Stimulated activated CD4-positive, alpha-beta T cell treated with anti-CD3 and anti-CD28 coated beads, Interleukin-1b, Interleukin-23, amount 100 ng/mL, for 48 hours (primary cell): ENCODE data around the gene RABGEF1.
"Not testable (repeated sequence)": the region's sequence is repeated elsewhere in the genome, so short reads cannot be mapped to it uniquely, and the experiment has no call there.

Experiments
- DNase-seq: peaks from one replicate; pipeline ENCODE4 v3.0.0-alpha.2; 2020

RABGEF1 gene

DNA sequence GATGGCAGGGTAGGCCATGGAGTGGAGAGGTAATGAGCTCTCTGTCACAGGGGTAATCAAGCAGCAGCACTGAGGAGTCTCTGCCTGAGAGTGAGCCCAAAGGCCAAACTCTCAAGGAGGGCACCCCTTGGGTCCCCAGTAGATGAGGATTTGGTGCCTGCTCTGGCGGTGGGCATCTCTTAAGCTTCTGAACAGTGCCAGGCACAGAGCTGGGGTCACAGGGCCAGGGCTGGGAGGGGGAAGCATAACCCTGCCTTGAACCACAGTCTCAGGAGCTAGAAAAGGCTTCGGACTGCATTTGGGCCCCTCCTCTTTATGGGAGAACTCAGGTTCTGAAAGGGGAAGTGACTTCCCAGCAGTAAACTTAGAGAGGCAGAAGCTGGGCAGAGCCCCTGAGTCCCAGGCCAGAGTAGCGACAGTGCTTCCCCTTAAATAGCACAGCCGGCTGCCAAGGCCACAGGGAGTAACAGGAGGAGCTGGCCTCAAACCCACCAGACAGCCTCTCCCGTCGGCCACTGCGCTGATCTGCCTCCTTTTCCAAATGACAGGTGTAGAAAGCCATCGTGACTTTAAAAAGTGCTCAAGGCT lies 76.8 kb downstream of the RABGEF1 start:
- DNase-seq = not testable (repeated sequence)

DNA sequence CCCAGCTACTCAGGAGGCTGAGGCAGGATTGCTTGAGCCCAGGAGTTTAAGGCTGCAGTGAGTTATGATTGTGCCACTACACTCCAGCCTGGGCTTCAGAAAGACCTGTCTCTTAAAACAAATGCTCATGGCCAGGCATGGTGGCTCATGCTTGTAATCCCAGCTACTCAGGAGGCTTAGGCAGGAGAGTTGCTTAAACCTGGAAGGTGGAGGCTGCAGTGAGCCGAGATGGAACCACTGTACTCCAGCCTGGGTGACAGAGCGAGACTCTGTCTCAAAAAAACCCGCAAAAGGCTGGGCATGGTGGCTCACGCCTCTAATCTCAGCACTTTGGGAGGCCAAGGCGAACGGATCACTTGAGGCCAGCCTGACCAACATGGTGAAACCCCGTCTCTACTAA lies 77.4 kb downstream of the RABGEF1 start:
- not testable (repeated sequence) for DNase-seq

DNA sequence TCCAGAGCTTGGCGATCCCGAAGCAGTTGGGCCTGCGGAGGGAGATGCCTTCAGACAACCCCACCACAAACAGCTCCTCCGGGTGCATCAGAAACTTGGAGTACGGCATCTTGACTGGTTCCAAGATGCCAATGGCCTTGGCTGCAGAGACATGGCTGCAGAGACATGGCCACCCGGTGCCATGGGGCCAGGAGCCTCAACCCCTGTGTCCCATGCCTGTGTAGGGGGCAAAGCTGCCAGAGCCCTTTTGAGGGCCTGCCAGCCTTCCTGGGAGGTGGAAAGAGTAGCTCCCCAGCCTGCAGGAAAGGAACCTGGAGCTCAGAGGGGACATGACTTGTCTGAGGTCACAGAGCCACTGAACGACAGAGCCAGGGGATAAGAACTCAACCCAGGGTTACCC lies 83.5 kb downstream of the RABGEF1 start:
- no peak for DNase-seq

DNA sequence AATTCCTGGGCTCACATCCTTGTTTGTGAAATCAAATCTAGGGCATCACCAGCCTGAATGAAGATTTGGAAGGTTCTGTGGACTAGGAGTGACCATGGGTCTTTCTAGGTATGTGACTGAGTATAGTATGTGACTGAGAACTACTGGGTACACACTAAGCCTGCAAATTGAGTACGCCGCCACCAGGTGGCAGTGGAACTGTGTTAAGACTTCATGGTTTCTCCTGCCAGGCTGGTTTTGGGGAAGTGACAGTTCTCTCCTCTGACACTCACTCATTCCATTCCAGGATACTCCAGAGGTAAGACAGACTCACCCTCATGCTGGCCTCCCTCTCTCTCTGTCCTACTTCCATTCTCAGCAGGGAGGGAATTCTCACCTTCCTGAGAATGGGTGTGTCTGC lies 85.0 kb downstream of the RABGEF1 start:
- DNase-seq = peak; percentile 59

DNA sequence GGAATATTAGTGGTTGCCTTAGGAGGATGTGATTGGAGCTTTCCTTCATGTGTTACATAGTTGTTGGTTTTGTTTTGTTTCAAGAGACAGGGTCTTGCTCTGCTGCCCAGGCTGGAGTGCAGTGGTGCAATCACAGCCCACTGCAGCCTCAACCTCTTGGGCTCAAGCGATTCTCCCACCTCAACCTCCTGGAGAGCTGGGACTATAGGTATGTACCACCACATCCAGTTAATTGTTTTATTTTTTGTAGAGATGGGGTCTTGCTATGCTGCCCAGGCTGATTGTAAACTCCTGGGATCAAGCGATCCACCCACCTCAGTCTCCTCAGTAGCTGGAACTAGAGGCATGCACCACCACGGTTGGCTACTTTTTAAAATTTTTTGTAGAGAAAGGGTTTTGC lies 86.1 kb downstream of the RABGEF1 start:
- no peak for DNase-seq

DNA sequence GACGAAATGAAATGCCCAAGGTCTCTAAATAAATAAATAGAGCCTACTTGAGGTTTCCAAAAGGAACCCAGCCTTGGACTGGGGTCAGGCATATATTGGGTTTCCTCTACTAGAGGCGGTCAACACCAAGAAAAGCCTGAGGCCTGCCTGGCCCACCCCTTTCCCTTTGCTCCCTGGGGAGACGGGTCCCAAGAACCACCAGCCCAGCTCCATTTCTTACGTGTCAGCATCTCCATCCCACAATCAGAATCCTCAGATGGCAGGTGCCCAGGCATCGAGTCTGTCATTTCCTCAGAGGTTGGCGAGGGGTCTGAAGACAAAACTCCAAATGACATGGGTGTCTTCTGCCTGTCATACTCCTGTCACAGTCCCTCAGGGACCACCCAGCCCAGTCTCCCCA lies 90.4 kb downstream of the RABGEF1 start:
- DNase-seq = not testable (repeated sequence)

DNA sequence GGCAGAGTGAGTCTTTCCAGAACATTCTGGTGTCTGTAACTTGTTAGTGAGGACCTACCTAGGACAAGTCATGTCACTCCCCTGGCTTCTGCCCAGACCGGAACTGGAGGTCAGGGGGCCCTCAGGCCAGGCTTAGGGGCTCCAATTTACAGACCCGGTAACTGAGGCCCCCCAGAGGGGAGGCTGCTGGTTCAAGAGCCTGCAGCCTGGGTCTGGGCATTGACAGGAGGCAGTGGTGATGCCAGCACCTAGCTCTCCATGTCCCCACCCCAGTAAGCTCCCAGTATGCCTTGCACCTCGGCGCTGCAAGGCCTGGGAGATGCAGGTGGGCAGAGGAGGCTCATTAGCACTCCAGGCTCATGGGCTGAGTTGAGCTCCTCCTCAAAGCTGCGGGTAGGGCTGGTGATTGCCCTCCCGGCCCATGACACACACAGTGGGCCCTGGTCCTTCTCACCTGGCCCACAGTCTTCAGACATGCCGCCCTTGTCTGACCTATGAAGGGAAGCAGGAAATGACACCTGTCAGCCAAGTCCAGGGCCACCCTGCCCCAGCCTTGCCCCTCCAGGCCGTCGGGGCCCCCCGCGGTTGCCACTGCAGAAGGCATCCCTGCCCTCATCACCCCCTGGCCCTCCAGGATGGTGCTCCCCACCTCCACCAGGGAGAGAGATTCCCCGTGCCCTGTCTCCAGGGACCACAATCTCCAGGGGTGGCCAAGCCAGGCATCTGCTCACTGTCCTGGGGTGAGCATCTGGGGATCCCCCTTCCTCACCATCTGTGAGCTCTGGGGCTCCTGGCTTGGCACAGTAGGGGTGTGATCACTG lies 92.2 kb downstream of the RABGEF1 start:
- no peak for DNase-seq

DNA sequence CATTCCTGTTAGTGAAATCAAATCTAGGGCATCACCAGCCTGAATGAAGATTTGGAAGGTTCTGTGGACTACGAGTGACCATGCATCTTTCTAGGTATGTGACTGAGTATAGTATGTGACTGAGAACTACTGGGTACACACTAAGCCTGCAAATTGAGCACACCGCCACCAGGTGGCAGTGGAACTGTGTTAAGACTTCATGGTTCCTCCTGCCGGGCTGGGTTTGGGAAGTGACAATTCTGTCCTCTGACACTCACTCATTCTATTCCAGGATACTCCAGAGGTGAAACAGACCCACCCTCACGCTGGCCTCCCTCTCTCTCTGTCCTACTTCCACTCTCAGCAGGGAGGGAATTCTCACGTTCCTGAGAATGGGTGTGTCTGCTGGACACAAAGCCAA lies 96.5 kb downstream of the RABGEF1 start:
- peak; percentile 65 for DNase-seq

DNA sequence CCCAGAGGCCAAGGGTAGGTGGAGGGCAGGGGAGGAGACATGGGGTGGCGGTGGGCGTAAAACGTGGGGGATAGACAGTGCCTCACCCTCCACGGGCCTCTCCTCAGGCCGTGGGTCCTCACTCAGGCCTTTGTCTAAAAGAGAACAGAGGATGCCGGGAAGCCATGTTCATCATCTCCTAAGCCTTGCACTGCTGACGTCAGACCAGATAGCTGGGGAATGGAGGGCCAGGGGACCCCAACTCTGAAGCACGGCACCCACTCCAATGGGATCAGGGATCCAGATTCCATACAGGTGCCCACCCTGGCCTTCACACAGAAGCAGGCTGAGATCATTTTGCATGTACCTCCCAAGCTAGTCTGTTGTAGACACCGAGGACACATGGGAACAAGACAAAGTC lies 97.1 kb downstream of the RABGEF1 start:
- DNase-seq = no peak

DNA sequence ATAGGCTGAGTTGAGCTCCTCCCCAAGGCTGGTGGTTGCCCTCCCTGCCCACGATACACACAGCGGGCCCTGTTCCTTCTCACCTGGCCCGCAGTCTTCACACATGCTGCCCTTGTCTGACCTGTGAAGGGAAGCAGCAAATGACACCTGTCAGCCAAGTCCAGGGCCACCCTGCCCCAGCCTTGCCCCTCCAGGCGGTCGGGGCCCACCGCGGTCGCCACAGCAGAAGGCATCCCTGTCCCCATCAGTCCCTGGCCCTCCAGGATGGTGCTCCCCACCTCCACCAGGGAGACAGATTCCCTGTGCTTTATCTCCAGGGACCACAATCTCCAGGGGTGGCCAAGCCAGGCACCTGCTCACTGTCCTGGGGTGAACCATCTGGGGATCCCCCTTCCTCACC lies 99.3 kb downstream of the RABGEF1 start:
- DNase-seq = no peak

DNA sequence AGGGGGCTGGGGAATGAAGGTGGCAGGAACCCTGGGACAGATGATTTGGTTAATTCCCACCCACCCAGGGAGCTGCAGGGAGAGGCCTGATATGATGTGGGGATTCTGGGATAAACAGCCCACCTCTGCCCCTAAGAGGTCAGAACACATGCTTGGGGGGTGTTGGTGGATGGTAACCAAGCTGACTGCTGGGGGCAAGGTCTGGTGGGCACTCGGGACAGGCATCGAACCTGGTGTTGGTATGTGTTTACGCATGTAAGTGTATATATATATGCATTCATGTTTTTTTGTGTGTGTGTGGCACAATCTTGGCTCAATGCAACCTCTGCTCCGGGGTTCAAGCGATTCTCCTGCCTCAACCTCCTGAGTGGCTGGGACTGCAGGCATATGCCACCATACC lies 99.8 kb downstream of the RABGEF1 start:
- no peak for DNase-seq

DNA sequence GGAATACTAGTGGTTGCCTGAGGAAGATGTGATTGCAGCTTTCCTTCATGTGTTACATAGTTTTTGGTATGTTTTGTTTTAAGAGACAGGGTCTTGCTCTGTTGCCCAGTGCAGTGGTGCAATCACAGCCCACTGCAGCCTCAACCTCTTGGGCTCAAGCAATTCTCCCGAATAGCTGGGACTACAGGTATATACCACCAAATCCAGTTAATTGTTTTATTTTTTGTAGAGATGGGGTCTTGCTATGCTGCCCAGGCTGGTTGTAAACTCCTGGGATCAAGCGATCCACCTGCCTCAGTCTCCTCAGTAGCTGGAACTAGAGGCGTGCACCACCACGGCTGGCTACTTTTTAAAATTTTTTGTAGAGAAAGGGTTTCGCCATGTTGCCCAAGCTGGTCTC lies 101.4 kb downstream of the RABGEF1 start:
- no peak for DNase-seq

DNA sequence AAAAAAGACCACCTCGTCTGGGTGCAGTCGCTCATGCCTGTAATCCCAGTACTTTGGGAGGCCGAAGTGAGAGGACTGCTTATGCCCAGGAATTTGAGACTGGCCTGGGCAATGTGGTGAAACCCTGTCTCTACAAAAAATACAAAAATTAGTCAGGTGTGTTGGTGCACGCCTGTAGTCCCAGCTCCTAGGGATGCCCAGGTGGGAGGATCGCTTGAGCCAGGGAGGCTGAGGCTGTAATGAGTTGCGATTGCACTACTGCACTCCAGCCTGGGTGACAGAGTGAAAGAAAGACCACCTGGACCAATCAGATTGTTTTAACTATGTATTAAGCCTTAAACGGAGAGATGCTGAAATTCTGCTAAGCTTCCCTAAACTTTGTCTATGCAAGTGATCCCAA lies 103.0 kb downstream of the RABGEF1 start:
- not testable (repeated sequence) for DNase-seq

DNA sequence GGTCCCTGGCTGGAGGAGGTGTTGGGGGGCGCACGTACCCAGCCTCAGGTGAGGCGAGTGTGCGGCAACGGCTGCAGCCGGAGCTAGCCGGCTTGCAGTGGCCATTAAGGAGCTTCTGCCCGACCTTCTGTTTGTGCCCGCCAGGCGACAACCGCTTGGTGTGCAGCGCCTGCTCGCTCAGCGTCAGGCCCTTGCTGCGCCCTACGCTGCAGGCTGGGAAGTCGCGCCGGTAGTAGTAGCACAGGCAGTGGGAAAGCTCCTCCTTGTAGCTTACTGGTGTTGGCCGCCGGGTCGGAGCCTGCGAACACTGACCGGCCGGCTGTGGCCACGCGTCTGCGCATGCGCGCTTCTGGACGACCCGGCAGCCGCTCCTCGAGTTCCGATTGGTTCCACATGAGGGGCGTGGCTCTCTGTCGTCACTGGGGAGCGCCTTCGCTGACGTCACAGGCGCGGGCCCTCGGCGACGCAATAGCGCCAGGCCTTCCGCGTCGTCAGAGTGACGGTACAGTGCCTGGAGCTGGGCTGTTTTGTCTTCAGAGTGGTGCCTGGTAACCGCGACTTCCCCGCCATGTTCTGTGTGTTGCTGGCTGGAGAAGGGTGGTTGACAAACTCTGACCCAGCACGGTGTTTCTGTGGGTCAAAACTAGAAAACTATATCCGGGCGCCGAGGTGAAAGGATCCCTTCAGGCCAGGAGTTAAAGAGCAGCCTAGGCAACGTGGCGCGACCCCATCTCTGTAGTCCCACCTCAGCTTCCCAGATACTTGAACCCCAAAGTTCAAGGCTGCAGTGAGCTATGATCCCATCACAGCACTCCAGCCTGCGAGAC lies 104.2 kb downstream of the RABGEF1 start:
- peak; percentile 98 for DNase-seq

DNA sequence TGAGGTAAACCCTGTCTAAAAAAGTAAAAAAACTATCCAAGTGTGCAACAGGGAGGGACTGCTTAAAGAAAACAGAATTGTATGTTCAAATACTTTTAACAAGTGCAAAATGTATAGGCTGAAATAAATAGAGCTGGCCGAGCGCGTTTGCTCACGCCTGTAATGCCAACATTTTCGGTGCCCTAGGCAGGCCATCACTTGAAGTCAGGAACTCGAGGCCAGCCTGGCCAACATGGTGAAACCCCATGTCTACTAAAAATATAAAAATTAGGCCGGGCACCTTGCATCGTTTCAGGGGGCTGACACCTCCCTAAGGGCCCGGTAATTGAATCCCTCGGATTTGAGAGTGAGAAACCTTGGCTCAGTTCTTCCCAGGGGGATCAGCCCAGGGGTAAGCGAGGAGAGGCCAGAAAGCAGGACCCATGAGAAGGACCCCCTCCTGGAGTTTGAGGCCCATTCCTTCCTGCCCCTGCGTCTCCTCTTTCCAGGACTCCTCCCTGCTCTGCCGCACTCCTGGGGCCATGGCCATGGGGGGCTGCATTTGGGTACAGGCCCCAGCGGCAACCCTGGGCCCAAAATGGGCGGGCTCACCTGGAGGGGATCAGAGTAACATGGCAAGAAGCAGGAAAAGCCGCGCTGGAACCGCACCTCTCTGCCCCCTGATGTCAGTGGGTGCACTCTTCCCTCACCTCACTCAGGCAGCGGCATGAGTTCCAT lies 105.0 kb downstream of the RABGEF1 start:
- no peak for DNase-seq

DNA sequence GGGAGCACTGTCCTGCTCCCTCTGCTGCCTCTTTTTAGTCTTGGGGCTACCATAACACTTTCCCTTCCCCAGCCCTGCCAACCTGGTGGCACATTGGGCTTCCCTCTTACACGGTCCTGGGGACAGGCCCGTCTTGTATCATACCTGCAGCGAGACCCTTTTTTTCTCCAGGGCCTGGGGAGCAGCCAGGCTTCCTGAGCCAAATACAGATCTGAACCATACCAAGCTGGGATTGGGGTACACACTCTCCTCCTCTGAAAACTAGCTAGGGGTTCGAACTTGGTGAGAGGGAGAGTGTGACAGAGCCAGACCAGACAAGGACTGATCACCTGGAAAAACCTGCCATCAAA lies 105.5 kb downstream of the RABGEF1 start:
- DNase-seq = not testable (repeated sequence)

DNA sequence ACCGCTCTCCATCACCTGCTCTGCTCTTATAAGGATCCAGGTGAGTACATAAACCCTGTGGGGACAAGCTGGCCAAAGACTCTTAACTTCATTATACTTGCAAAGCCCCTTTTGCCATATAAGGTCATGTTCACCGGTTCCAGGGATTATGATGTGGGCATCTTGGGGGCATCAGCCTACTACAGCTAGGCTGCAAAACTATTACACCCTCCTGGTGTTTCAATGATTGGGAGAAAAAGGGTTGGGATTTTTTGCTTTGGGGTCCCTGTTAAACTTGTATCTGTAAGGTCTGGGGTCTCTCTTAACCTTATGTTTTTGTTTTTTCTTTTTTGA lies 107.0 kb downstream of the RABGEF1 start:
- not testable (repeated sequence) for DNase-seq

DNA sequence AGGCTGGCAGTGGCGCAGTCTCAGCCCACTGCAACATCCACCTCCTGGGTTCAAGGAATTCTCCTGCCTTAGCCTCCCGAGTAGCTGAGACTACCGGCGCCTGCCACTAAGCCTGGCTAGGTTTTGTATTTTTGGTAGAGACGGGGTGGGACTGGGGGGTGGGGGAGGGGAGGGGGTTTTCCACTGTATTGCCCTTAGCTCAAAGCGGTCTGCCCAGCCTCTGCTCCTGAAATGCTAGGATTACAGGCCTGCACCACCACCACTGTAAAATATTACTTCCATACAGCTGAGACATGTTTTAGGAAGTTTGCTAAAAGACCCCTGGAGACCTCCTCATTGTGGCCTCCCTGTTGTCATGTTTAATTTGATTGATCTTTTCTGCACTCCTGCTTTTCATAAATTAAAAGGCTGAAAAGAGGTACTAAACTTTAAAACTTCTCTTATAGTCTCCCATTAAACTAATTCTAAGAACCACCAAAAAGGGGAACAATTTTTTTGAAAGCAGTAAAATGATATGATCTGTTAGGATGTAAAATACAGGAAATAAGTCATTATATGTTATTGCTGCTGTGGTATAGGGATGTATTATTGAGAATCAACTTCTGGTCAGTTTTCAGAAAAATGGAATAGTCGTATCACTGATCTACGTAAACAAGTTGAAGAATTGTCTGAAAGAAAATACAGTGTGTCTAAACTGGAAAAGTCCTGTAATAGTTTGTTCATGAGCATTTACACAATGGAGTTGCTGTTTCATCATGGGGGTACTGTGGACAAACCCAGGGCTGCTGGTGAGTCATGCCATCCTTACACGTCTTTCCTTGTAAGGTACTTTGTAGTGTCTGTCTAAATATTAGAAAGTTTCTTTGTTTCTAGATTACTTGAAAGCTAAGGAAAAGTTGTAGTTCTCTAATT lies 107.6 kb downstream of the RABGEF1 start:
- DNase-seq = peak; percentile 33

DNA sequence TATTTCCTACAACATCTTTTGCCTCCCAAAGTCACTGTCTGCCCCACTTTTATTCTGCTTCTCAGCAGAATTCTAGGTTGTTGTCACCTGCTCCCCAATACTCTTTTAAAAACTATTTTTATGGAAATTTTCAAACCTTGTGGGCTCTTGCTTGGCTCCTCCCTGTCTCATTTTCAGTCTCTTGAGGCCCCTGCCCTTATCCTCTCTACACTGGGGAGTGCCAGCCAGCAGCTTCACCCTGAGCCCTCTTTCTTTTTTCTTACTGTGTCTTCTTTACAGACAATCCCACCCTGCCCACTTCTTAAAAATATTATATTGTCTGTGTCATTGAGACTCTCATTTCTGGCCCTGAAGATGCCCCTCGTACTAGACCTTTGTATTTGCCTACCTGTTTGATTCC lies 118.8 kb downstream of the RABGEF1 start:
- no peak for DNase-seq

DNA sequence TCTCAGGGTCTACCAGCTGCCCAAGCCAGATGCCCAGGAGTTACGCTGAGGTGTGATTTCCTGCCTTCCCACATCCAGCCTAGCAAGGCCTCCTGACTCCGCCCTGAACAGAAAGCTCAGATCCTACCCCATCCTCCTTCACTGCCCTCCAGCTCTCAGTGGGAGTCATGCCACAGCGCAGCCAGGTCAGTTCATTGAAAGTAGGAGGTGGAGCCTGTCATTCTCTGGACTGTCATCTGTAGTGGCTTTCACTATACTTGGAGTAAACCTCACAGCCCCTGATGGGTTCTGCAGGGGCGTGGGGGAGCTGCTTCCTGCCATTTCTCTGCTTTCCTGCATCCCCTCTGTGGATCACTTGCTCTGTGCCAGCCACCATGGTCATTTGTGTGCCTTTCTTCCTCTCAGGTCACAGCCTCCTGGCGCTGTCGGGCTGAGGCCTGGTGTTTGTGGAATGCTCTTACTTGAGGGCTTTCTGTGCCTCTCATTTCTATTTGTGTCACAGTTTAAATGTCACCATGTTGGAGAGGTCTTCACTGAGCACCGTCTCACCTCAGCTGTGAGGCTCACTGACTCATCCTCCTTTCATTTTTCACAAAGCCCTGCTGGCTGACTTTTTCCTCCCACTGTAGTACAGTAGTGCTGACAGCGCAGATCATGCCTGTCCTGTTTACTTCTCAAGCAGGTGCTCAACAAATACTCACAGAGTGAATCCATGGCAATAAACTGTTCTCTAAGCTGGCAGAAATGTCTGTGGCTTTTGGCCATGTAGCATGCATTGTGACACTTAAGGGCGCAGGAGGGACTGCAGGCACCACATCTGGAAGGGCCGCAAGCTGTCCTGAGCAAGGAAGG lies 119.5 kb downstream of the RABGEF1 start:
- peak; percentile 66 for DNase-seq

DNA sequence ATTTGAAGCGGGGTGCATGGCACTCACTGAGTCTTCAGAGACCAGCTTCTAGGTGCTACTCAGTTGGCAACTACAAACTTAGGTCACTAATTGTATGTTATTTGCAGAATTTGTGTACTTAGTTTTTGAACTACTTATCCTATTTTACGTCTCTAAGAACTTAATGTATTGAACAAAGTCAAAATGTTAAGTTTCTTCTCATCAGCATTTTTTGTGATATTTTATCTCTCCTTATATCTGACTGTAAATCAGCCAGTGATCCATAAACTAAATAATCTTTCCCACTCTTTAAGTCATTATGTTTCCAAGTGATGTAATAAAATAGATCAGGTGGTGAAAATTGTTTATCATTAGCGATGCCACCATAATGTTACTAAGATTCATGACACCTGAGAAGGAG lies 120.2 kb downstream of the RABGEF1 start:
- DNase-seq = no peak
